H1 (cell line): ENCODE measurements around the gene R3HCC1L.

Experiments used
- ATF2 ChIP-seq: IDR thresholded peaks from 2 replicates; pipeline ENCODE4 v1.6.1; 2012; ENCODE audit warnings: low read length, inconsistent platforms
- CREB1 ChIP-seq: IDR thresholded peaks from 2 replicates; pipeline ENCODE4 v1.6.1; 2012; ENCODE audit warnings: inconsistent platforms
- CTCF ChIP-seq, 3 experiments: IDR thresholded peaks; 1 replicate in 2 of 3; 2 replicates in 1 of 3; pipeline versions ENCODE4 v1.5.1 to v1.6.1; 2011; ENCODE audit warnings: low read length in 3 of 3, mild to moderate bottlenecking in 3 of 3, inconsistent platforms in 2 of 3, low read depth in 1 of 3, moderate library complexity in 1 of 3; ENCODE audit not compliant: insufficient read depth in 1 of 3; ENCODE audit errors: control extremely low read depth in 1 of 3
- EGR1 ChIP-seq: IDR thresholded peaks from 2 replicates; pipeline ENCODE4 v1.6.1; 2011; ENCODE audit warnings: low read depth, low read length, borderline replicate concordance
- EP300 ChIP-seq, 2 experiments: IDR thresholded peaks; 1 replicate in 1 of 2; 2 replicates in 1 of 2; pipeline ENCODE4 v1.6.1; 2011 to 2012; ENCODE audit warnings: low read depth in 2 of 2, low read length in 2 of 2, mild to moderate bottlenecking in 2 of 2, borderline replicate concordance in 1 of 2, inconsistent platforms in 1 of 2, moderate library complexity in 1 of 2
- EZH2 ChIP-seq: fragments of 200-600 bp; sonication (generic); IDR thresholded peaks from 2 replicates; pipeline ENCODE4 v1.7.1; 2012; ENCODE audit warnings: low read depth, mild to moderate bottlenecking, moderate library complexity, low read length, inconsistent platforms; ENCODE audit not compliant: severe bottlenecking
- GTF2F1 ChIP-seq: IDR thresholded peaks from 2 replicates; pipeline ENCODE4 v1.6.1; 2012; ENCODE audit warnings: low read depth, low read length, improper control_type of control experiment, borderline replicate concordance
- JUND ChIP-seq: IDR thresholded peaks from 2 replicates; pipeline ENCODE4 v1.6.1; 2011; ENCODE audit warnings: mild to moderate bottlenecking, improper control_type of control experiment, low read length
- MAX ChIP-seq: IDR thresholded peaks from 2 replicates; pipeline ENCODE4 v1.6.1; 2012; ENCODE audit warnings: inconsistent platforms
- NRF1 ChIP-seq: IDR thresholded peaks from 2 replicates; pipeline ENCODE4 v1.6.1; 2011; ENCODE audit warnings: mild to moderate bottlenecking, low read depth, low read length, improper control_type of control experiment
- POLR2A ChIP-seq, 2 experiments: IDR thresholded peaks; 1 replicate in 1 of 2; 2 replicates in 1 of 2; pipeline ENCODE4 v1.6.1; 2011; ENCODE audit warnings: low read depth in 2 of 2, low read length in 2 of 2, mild to moderate bottlenecking in 2 of 2; ENCODE audit errors: control extremely low read depth in 1 of 2
- RXRA ChIP-seq: IDR thresholded peaks from 2 replicates; pipeline ENCODE4 v1.6.1; 2011; ENCODE audit warnings: low read depth, mild to moderate bottlenecking, low read length, moderate library complexity; ENCODE audit not compliant: insufficient read depth
- TBP ChIP-seq: IDR thresholded peaks from 2 replicates; pipeline ENCODE4 v1.6.1; 2011; ENCODE audit warnings: low read depth, low read length, improper control_type of control experiment
- ZNF274 ChIP-seq: IDR thresholded peaks from 2 replicates; pipeline ENCODE4 v1.7.0; 2012; ENCODE audit warnings: low read length, borderline replicate concordance; ENCODE audit errors: extremely low read depth

GRCh38 chr10:98256692-98257091 is 122.2 kb downstream of the R3HCC1L start:
- TF ChIP-seq CTCF (IDR thresholded peaks at IDR 0.05; ENCODE audit: control extremely low read depth in 1 of 3, insufficient read depth in 1 of 3, low read depth in 1 of 3, low read length in 3 of 3) (no peak), ZNF274 (no peak), GTF2F1 (no peak), EZH2 (no peak), ATF2 (no peak), JUND (no peak), EGR1 (no peak), NRF1 (no peak), POLR2A (IDR thresholded peaks at IDR 0.05; ENCODE audit: control extremely low read depth in 1 of 2, low read depth in 2 of 2, low read length in 2 of 2) (no peak), CREB1 (no peak), MAX (no peak), RXRA (no peak), TBP (no peak), EP300 (IDR thresholded peaks at IDR 0.05; ENCODE audit: borderline replicate concordance in 1 of 2, low read depth in 2 of 2, low read length in 2 of 2) (no peak)
